ENCODE data around the gene CEMIP. TPM values are rescaled to one million over a fixed set of nuclear protein-coding genes. Genes with fewer than 3 reads are reported as not detected.

Gene CEMIP
- total RNA-seq, 1 experiment from 2014 or later, result 0.61 TPM

DNA sequence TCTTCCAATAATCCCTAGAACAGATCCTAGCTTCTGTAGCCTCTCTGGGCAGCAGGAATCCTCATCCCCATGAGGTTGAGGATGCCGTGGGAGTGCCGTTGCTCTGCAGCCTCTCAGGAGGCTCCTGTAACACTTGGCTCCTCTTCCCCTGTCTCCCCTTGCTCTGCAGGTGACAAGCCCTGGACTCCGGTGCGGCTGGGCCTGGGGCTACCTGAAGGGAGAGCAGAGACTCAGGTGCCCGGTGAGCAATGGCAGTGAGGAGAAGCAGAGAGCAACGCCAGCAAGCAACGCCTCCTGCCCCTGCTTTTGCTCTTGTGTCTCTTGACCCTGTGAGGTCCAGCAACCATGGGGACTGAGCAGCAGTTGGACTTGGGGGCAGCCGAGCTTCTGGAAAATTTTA, 91.2 kb downstream of the CEMIP start:
- no peak for TF ChIP-seq EZH2 (IDR thresholded peaks at IDR 0.05; ENCODE audit: low read depth)
- Histone ChIP-seq H3K27me3 (ENCODE audit: insufficient read depth, low read depth) (no peaks in the 10 kb centered on the region), H3K79me2 (ENCODE audit: low read depth) (no peaks in the 10 kb centered on the region), H3K27ac (no peak overlapping the region), H4K20me1 (ENCODE audit: insufficient read depth) (no peaks in the 10 kb centered on the region), H3K9me3 (ENCODE audit: insufficient read depth, low read depth) (no peaks in the 10 kb centered on the region), H2AFZ (no peak overlapping the region), H3F3A (ENCODE audit: insufficient read depth, low read depth) (no peaks in the 10 kb centered on the region), H3K36me3 (ENCODE audit: low read depth) (no peaks in the 10 kb centered on the region), H3K4me3 (no peak overlapping the region), H3K4me2 (no peak overlapping the region), H3K4me1 (replicated peaks; ENCODE audit: insufficient read depth) (no peaks in the 10 kb centered on the region), H3K9me2 (ENCODE audit: insufficient read depth) (no peaks in the 10 kb centered on the region)
- ChIA-PET POLR2A (ENCODE audit: unreplicated experiment) (no interaction called here), CTCF (interaction anchor here (0.6 kb wide), 1 partner anchor 12 kb away, joined by 6 read pairs; no protein-coding TSS in a partner anchor)
- DNase-seq, result no peak
- intact Hi-C loops (cut with micrococcal nuclease; ENCODE audit: unreplicated experiment), result no loop called here
- no TSS peak for BruUV-seq (replicated peaks)

DNA sequence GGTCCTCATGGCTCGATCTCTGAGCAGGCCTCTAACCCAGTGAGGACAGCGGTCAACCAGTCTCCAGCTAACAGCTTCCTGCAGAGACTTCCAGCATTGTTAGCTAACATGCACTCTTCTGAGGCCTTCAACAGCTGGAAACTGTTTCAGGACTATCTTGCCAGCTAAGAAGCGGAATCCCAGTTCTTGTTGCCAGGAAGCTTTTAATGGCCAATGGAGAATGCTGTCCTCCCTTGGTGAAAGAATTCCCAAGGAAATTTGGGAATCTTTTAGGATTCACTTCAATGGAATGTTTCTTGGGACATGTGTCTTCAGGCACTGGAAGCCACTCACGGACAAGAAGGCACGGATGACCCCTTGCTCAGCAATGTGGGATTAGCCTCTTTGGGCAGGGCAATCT, 91.7 kb downstream of the CEMIP start:
- ChIA-PET POLR2A (ENCODE audit: unreplicated experiment) (no interaction called here), CTCF (no interaction called here)
- no peak overlapping the region for H3K4me2 ChIP-seq
- no peak overlapping the region for H3K27ac ChIP-seq
- no peaks in the 10 kb centered on the region for H4K20me1 ChIP-seq (ENCODE audit: insufficient read depth)
- no peaks in the 10 kb centered on the region for H3K79me2 ChIP-seq (ENCODE audit: low read depth)
- no peak overlapping the region for H2AFZ ChIP-seq
- H3K27me3 ChIP-seq (ENCODE audit: insufficient read depth, low read depth), result no peaks in the 10 kb centered on the region
- H3K4me3 ChIP-seq, result no peak overlapping the region
- no peaks in the 10 kb centered on the region for H3K36me3 ChIP-seq (ENCODE audit: low read depth)
- H3F3A ChIP-seq (ENCODE audit: insufficient read depth, low read depth), result no peaks in the 10 kb centered on the region
- TF ChIP-seq EZH2 (IDR thresholded peaks at IDR 0.05; ENCODE audit: low read depth), result no peak
- TF ChIP-seq, protein P1, sequence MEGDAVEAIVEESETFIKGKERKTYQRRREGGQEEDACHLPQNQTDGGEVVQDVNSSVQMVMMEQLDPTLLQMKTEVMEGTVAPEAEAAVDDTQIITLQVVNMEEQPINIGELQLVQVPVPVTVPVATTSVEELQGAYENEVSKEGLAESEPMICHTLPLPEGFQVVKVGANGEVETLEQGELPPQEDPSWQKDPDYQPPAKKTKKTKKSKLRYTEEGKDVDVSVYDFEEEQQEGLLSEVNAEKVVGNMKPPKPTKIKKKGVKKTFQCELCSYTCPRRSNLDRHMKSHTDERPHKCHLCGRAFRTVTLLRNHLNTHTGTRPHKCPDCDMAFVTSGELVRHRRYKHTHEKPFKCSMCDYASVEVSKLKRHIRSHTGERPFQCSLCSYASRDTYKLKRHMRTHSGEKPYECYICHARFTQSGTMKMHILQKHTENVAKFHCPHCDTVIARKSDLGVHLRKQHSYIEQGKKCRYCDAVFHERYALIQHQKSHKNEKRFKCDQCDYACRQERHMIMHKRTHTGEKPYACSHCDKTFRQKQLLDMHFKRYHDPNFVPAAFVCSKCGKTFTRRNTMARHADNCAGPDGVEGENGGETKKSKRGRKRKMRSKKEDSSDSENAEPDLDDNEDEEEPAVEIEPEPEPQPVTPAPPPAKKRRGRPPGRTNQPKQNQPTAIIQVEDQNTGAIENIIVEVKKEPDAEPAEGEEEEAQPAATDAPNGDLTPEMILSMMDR (conservative IDR thresholded peaks at IDR 0.05), result no peak
- no peaks in the 10 kb centered on the region for H3K9me2 ChIP-seq (ENCODE audit: insufficient read depth)
- DNase-seq, result no peak
- no peaks in the 10 kb centered on the region for H3K9me3 ChIP-seq (ENCODE audit: insufficient read depth, low read depth)
- intact Hi-C loops (cut with micrococcal nuclease; ENCODE audit: unreplicated experiment), result no loop called here
- BruUV-seq (replicated peaks), result no TSS peak
- no peaks in the 10 kb centered on the region for H3K4me1 ChIP-seq (replicated peaks; ENCODE audit: insufficient read depth)

DNA sequence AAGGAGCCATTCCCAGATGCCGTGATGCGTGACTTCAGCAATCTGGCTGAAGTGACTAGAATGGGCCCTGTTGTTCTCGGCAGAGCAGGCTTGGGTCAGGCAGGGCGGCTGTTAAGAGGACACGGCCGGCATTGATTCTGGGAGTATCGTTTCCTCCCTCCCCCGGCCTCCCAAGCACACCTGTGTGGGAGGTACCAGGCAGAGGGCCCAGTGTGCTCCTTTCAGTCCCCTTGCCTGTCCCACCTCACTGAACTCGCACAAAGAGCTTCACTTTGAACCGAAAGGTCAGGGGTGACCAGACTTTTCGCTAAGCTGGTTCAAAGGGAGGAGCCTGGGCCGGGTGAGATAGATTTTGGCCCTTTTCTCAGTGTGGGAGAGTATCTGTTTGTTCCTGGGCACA, 92.7 kb downstream of the CEMIP start:
- H3K9me3 ChIP-seq (ENCODE audit: insufficient read depth, low read depth), result no peaks in the 10 kb centered on the region
- POLR2A ChIA-PET (ENCODE audit: unreplicated experiment), result no interaction called here
- no peak overlapping the region for H3K27ac ChIP-seq
- H3K4me2 ChIP-seq, result no peak overlapping the region
- H3K4me1 ChIP-seq (replicated peaks; ENCODE audit: insufficient read depth), result no peaks in the 10 kb centered on the region
- intact Hi-C loops (cut with micrococcal nuclease; ENCODE audit: unreplicated experiment), result no loop called here
- H3K4me3 ChIP-seq, result no peak overlapping the region
- H3K36me3 ChIP-seq (ENCODE audit: low read depth), result no peaks in the 10 kb centered on the region
- no TSS peak for BruUV-seq (replicated peaks)
- CTCF ChIA-PET, result no interaction called here
- no peak for TF ChIP-seq EZH2 (IDR thresholded peaks at IDR 0.05; ENCODE audit: low read depth)
- TF ChIP-seq, protein P1 (conservative IDR thresholded peaks at IDR 0.05), result no peak
- H3K9me2 ChIP-seq (ENCODE audit: insufficient read depth), result no peaks in the 10 kb centered on the region
- DNase-seq, result no peak
- H3K27me3 ChIP-seq (ENCODE audit: insufficient read depth, low read depth), result no peaks in the 10 kb centered on the region
- no peaks in the 10 kb centered on the region for H3K79me2 ChIP-seq (ENCODE audit: low read depth)
- no peak overlapping the region for H2AFZ ChIP-seq
- H4K20me1 ChIP-seq (ENCODE audit: insufficient read depth), result no peaks in the 10 kb centered on the region
- H3F3A ChIP-seq (ENCODE audit: insufficient read depth, low read depth), result no peaks in the 10 kb centered on the region

DNA sequence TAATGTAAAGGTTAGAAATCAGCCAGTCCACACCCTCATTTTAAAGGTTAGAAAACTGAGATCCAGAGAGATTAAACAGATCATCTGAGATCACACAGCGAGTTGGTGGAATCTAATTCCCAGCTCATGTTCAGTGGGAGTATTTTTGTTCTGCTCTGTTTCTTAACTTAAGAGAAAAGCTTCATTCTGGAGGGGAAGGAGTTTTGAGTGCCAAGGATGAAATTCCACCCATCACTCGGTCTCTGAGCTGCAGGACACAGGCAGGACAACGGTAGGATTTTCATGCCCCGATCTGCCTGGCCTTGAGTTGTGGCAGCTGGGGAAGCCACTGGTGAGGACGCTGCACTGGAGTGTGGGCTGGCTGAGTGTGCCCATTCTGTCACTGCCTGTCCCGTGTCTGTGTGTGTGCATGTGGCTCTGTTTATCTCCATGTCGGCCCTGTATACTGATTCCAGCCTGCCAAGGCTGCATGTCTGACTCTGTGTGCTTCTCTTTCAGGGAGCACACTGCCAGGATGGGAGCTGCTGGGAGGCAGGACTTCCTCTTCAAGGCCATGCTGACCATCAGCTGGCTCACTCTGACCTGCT, 94.3 kb downstream of the CEMIP start:
- ChIA-PET POLR2A (ENCODE audit: unreplicated experiment) (no interaction called here), CTCF (no interaction called here)
- no peaks in the 10 kb centered on the region for H3K79me2 ChIP-seq (ENCODE audit: low read depth)
- H3K27ac ChIP-seq, result no peak overlapping the region
- H3K36me3 ChIP-seq (ENCODE audit: low read depth), result no peaks in the 10 kb centered on the region
- H3K4me3 ChIP-seq, result no peak overlapping the region
- no peaks in the 10 kb centered on the region for H3K9me2 ChIP-seq (ENCODE audit: insufficient read depth)
- H3K27me3 ChIP-seq (ENCODE audit: insufficient read depth, low read depth), result no peaks in the 10 kb centered on the region
- no TSS peak for BruUV-seq (replicated peaks)
- H3K4me1 ChIP-seq (replicated peaks; ENCODE audit: insufficient read depth), result no peaks in the 10 kb centered on the region
- DNase-seq, result no peak
- H3K9me3 ChIP-seq (ENCODE audit: insufficient read depth, low read depth), result no peaks in the 10 kb centered on the region
- intact Hi-C loops (cut with micrococcal nuclease; ENCODE audit: unreplicated experiment), result no loop called here
- no peak for TF ChIP-seq EZH2 (IDR thresholded peaks at IDR 0.05; ENCODE audit: low read depth)
- TF ChIP-seq, protein P1 (conservative IDR thresholded peaks at IDR 0.05), result no peak
- H3F3A ChIP-seq (ENCODE audit: insufficient read depth, low read depth), result no peaks in the 10 kb centered on the region
- no peak overlapping the region for H2AFZ ChIP-seq
- no peaks in the 10 kb centered on the region for H4K20me1 ChIP-seq (ENCODE audit: insufficient read depth)
- no peak overlapping the region for H3K4me2 ChIP-seq
